ENCODE data around the gene CYB5D1.
A peak's percentile ranks its signal among the peaks of the same experiment; 100 is the strongest.

Gene CYB5D1

GRCh38 chr17:7834542-7834956 lies 23.3 kb upstream of the CYB5D1 start:
- peak; percentile 88 for DNase-seq

- peak; percentile 97 for DNase-seq
Measured at GRCh38 chr17:7834957-7835813, 22.6 kb upstream of the CYB5D1 start.

DNA sequence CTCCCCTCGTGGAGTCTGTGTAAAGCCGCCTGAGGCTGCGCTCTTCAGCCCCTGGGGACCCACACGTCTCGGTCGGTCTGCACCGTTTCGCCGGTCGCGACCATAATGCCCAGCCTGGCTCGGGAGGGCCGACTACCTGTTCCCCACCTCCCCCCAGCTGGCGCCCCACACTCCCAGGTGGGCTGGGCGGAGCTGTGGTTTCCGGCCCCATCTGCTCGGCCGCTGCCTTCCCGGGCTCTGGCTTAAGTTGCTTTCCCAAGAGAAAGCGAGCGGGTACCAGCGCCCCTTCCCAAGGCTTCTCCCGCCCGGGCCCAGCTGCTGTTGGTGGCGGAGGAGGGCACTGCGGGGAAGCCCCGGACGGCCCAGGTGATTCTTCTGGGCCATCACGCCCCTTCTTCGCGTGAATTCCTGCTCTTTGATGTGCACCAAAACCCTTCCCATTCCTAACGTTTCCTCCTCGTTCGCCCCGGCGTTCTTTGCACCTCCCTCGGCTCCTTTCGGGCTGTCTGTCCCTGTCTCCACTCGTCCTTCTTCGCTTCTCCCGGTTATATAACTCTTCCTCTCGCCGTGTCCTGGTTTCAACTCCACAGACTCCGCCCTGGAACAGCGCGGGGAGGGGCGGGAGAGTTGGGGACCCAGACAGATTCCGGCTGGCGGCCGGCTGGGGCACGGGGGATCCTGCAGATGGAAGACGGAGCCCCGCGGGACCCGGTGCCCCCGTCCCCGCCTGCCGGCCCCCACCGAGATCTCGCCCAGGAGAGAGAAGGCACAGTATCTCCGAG lies 21.8 kb upstream of the CYB5D1 start:
- peak; percentile 61 for DNase-seq

- DNase-seq: peak; percentile 92
Measured at GRCh38 chr17:7836596-7837407, 21.0 kb upstream of the CYB5D1 start.

GRCh38 chr17:7837408-7838088 lies 20.3 kb upstream of the CYB5D1 start:
- DNase-seq: peak; percentile 65

DNA sequence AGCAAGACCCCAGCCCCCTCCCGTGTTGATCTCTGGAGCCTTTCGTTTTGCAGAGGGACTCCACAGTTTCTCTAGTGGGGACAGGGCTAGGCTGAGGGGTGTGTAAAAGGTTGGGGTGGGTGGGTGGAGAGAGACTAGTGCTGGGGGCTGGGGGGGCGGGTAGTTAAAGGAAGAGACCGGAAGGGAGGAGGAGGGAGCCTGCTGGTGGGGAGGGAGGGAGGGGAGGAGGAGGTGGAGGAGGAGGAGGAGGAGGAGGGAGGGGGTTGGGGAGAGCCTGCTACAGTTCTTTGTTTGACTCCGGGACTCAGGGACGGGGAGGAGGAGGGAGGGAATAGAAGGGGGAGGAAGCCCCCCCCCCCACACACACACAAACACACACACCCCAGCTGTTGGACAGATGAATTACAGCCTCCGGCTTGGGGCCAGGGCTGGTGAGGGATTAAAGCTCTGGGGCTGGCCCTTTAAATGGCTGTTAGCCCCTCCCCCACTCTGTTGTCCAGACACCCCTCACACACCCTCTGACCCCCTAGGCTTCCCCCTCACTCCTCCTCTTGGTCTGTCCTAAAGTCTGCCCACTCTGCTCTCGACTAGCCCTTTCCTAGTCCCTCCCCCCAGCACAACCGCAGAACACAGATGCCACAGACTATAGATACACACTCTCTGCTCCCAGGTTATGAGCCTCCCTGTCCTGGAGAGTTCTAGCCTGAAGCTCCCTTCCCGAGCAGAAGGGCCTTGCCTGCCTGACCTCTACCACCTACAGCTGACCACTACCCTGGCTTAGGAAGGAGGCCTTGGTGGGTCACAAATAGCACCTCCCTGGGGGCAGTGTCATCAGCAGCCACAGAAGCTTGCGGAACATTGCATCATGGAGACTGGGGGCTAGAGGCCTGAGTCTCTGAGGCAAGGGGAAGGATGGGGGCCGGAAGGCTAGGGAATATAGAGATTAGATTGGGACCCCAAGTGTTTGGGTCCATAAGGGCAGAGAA lies 19.4 kb upstream of the CYB5D1 start:
- DNase-seq: peak; percentile 51

DNA sequence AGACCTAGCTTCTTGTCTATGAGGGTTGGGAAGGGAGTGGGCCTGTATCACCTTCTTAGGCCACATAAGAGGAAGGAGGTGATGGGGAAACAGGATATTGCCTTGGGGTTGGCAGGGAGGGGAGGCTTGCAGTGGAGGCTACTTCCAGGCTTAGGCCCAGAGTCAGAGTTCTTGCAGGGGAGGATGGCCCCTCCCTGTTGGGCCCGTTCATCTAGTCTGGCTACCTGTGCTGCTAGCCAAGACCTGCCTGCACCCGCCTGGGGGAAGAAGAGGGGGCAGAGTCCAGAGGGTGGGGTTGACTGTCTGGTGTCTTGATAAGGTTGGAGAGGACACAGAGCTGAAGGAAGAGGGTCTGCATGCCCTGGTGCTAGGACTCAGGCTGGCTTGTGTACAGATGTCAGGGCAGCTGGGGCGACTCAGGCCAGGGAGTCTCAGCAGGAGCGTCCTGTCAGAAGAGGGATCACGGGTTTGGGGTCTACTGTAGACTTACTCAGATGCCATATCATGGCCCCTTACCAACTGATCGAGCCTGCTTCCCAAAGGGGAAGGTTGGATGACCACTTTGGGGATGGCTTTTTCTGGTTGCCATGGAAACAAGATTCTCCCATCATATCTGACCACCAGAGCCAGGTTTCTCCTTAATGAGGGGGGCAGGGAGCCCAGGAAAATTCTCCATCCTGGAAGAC lies 18.5 kb upstream of the CYB5D1 start:
- peak; percentile 46 for DNase-seq

- no peak for DNase-seq
Measured at GRCh38 chr17:7839876-7840261, 17.9 kb upstream of the CYB5D1 start.

DNA sequence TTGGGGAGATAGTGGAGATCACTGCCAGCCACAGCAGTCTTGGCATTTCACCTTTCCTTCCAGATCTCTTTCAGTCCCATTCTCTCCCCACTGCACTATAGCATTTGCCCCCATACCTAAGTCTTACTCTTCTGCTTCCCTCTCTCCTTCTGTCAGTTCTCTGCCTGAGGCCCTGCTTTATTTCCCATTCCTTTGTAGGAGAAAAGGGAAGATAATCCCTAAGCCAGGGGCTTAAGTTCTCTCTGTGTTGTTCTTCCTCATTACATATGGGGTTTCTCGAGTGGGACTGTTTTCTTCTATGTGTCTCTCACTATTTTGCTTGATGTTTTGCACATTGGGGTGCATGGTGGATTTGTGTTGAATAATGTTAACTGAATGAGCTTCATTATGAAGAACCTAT lies 17.4 kb upstream of the CYB5D1 start:
- no peak for DNase-seq

DNA sequence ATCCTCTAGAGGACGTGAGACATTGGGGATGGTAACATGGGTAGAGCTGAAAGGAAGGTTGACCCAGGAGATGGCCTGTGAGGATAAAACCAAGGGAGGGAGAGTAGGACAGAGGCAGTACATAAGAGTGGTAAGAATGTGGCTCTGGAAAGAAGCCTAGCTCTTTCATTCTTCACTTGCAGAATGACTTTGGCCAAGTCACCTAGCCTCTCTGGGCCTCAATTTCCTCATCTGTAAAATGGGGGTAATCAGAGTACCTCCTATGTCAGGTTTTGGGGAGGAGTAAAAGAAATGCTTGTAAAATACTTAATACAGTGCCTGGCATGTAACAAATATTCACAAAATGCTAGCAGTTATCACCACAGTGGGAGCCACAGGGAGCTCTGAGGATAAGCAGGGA lies 16.9 kb upstream of the CYB5D1 start:
- DNase-seq: no peak

DNA sequence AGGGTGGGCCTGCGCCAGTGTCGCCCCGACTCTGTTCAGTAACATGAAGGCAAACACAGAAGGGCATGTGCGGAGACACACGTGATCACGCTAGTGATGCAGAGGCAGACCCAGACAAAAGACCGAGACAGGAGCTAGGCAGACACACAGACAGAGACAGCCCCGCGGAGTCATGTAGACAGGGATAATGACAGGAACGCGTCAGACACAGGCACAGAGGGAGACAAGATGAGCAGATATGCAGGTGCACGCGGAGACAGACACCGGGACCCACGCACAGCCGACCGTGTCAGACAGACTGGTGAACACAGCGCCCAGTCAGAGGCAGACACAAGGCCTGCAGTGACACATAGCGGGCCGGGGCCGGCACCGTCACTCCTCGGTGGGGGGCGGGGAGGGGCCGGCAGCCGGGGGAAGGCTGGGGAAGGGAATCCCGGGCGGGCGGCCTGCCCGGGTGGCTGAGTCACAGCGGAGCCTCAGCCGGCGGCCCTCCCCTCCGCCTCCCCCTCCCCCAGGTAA lies 16.3 kb upstream of the CYB5D1 start:
- DNase-seq: peak; percentile 97

GRCh38 chr17:7841915-7842379 lies 15.9 kb upstream of the CYB5D1 start:
- DNase-seq: peak; percentile 91

DNA sequence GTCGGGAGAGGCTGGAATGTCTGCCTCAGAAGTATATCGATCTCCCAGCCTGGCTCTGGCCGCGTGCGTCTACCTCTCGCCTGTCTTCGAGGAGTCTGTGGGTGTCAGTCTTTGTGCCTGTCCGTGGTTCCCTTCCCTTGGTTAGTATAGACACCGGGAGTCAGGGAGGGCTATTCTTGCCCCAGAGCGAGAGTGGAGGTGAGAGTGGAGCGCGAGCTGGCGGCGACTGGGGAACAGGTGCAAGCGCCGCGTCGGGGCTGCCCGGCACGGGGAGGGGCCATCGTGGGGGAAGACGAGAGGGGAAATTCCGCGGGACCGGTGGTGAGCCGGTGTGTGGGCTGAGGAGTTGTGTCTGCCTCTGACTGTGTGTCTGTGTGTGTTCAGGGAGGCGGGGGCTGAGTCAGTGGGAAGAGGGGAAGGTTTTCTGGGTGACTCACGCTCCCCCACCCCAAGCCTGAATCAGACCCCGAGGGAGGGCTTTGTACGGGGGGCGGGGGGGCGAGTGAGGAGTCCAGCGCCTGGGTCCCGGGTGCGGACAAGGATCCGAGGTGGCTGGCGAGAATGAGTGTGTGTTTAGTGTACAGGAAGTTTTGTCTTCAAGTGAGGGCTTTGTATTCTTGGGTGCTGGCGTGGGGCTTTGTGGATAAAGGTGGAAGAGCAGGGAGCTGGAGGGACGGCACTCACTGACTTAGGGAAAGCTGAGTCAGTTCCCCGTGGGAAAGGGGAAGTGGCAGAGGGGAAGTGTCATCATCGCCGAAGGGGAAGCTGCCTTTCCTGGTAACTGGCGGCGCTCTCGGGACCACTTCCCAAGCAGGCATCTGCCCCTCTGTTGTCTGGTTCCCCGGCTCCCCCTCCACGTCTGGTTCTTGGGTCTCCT lies 15.2 kb upstream of the CYB5D1 start:
- peak; percentile 98 for DNase-seq

DNA sequence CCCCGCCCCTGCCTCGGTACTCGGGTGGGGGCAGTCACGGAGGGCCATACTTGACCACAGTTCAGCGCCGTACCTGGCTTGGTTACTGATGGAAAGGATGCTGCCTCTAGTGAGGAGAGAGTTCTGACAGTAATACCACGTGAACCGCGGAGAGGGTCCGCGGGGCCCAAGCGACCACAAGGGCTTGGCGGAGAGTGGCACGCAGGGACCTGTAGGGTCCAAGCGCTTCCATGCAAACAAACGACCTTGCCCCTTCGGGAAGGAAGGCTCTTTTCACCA lies 14.6 kb upstream of the CYB5D1 start:
- DNase-seq: no peak

DNA sequence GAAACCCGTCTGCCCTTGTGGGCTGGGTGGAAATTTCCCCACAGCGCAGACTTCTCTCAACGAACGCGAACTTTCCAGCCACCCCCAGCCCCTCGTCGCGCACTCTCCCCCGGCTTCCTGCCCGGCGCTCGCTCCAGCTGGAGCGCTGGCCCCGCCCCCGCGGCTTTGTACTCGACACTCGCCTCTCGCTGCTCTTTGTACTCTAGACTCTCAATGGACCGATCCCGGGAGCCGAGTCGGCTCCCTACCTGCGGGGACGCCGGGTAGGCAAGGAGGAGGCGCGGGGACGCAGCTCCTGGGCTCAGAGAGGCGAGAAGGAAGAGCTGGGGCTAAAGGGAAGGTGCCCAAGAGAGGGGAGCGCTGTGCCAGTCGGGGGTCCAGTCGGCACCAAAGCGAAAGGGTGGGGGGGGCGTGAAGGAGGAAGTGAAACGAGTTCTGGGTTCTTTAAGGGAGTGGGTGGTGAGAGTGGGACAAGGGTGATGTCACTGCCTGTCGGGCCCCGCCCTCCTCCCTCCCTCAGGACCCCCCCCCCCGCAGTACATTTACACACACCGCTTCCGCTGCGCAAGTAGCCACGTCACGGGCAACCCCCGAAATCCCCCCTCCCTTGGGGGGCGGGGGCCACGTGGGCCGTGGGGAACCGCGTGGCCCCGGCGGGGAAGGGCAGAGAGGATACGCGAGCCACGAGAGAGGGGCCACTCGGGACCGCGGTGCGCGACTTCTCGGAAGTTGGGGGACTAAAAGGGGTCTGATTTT lies 14.1 kb upstream of the CYB5D1 start:
- peak; percentile 97 for DNase-seq

DNA sequence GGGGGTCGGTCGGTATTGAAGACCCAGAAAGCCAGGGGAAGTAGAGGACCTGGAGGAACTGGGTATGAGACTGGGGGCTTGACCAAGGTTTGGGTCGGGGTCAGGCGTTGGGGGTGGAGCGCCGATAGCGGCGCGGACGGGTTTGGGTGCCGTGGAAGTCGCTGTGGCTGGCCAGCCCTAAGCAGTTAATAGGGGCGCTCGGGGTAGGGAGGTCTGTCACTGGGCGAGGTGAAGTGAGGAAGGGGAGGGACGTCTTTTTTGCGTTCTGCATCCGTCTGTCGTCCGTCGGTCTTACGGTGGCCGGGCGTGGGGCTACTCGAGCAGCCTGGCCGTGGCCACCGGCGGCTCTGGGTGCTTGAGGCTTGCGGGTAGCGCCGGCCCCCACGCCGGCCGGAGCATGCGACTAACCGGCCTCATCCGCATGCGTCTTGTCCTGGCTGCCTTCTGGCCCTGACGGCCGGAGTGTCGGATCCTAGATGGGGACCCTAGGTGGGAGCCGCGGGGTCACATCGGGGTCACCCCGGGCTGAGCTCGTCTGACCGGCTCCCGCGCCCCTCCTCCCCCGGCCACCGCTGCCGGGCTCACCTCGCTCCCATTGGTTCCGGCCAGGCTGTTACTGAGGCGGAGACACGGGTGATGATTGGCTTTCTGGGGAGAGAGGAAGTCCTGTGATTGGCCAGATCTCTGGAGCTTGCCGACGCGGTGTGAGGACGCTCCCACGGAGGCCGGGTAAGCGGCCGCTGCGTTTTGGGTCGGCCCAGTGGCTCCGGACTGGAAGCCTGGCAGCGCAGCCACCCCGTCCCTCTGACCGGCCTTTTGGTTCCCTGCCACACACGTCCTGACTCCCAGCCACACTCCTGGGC lies 13.3 kb upstream of the CYB5D1 start:
- DNase-seq: peak; percentile 96

DNA sequence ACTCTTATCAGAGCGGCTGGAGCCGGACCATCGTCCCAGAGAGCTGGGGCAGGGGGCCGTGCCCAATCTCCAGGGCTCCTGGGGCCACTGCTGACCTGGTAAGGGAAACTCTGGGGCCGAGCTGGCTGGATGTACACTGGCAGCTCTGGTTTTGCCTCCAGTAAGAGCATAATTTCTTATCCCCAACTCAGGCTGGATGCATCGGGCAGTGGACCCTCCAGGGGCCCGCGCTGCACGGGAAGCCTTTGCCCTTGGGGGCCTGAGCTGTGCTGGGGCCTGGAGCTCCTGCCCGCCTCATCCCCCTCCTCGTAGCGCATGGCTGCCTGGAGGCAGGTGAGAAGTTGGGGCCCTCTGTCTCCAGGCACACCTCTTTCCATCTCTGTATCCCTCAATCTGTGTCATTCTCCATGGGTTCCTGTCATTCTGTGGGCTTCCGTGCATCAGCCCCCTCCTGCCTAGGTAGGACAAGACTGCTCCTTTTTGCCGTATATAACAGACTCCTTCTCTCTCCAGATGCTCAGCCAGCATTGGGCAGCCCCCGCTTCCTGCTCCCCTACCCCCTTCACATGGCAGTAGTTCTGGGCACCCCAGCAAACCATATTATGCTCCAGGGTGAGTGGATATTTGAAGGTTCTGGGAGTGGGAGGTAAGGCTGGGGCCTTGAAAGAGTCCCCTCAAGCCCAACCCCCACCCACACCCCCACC lies 12.3 kb upstream of the CYB5D1 start:
- no peak for DNase-seq

Measured in suppressor macrophage treated with lipopolysaccharide for 4 hours (primary cell).